Superior temporal gyrus (tissue), 1 donor: Measurements from ENCODE around the gene LDAH.
"Not testable (repeated sequence)": the region's sequence is repeated elsewhere in the genome, so short reads cannot be mapped to it uniquely, and the experiment has no call there.

Source experiments
- DNase-seq: peaks from one replicate; pipeline ENCODE4 v3.0.0-alpha.2; 2016; ENCODE audit errors: extremely low spot score

LDAH gene

GRCh38 chr2:20723543-20723942 is 99.4 kb downstream of the LDAH start:
- no peak for DNase-seq

DNA sequence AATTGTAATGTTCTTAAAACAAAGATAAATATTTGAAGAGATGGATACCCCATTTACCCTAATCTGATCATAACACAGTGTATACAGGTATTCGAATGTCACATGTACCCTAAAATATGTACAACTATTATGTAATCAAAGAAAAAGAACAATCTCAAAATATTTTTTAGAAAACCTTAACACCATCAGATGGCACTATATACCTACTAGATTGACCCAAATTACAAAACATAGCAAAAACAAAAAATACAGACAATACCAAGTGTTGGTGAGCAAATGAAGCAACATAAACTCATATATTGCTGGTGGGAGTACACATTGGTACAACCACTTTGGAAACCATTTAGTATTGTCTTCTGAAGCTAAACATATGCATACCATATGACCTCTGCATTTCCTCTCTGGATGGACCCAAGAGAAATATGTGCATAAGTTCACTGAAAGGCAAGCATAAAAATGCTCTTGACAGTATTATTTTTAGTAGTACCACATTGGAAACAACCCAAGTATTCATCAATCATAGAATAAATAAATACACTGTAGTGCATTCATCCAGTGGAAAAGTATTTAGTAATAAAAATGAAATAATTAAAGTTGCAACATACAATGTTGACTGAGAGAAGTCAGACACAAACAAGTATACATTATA is 100.2 kb downstream of the LDAH start:
- no peak for DNase-seq

GRCh38 chr2:20717641-20718040 is 105.3 kb downstream of the LDAH start:
- DNase-seq = no peak

- not testable (repeated sequence) for DNase-seq
These were observed 106.7 kb downstream of the LDAH start for GRCh38 chr2:20716164-20716563.

- not testable (repeated sequence) for DNase-seq
These were observed 108.5 kb downstream of the LDAH start for GRCh38 chr2:20714412-20714811.

DNA sequence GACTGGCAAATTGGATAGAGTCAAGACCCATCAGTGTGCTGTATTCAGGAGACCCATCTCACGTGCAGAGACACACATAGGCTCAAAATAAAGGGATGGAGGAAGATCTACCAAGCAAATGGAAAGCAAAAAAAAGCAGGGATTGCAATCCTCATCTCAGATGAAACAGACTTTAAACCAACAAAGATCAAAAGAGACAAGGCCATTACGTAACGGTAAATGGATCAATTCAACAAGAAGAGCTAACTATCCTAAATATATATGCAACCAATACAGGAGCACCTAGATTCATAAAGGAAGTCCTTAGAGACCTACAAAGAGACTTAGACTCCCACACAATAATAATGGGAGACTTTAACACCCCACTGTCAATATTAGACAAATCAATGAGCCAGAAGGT is 109.3 kb downstream of the LDAH start:
- not testable (repeated sequence) for DNase-seq

- DNase-seq = not testable (repeated sequence)
These were observed 111.3 kb downstream of the LDAH start for GRCh38 chr2:20711641-20712040.

DNA sequence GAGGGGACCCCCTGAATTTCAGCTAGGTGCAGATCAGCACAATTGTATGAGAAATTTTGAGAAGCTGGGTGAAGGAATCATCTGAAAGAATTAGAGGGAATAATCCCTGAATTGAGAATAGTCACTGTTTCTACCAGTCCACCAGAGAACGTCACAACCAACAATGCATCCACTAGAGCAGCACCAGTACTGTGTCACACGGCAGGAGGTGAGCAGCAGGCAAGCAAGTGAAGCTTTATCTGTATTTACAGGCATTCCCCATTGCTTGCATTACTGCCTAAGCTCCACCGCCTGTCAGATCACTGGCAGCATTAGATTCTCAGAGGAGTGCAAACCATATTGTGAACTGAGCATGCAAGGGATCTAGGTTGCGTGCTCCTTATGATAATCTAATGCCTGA is 115.3 kb downstream of the LDAH start:
- DNase-seq = no peak

- DNase-seq = no peak
These were observed 116.1 kb downstream of the LDAH start for GRCh38 chr2:20706786-20707185.

DNA sequence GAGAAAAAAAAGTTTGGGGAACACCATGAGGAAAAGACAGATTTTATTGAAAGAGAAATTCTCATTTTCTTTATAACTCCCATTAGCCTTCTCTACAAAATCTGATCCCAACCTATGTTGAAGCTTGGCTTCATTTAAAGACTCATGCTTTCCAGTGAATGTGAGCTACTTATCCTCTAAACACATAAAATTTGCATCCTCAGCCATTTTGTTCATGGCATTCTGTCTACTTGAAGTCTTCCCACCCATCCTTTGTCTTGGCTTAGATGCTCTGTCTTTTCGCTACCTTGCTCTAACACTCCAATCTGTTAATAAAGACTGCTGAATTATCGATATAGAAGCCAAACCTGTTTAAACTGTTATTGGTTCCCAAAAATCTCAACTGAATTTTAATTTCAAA is 116.7 kb downstream of the LDAH start:
- DNase-seq = no peak

- DNase-seq = no peak
These were observed 118.0 kb downstream of the LDAH start for GRCh38 chr2:20704886-20705285.

- no peak for DNase-seq
These were observed 120.3 kb downstream of the LDAH start for GRCh38 chr2:20702563-20702962.

GRCh38 chr2:20698916-20699613 is 123.8 kb downstream of the LDAH start:
- no peak for DNase-seq

DNA sequence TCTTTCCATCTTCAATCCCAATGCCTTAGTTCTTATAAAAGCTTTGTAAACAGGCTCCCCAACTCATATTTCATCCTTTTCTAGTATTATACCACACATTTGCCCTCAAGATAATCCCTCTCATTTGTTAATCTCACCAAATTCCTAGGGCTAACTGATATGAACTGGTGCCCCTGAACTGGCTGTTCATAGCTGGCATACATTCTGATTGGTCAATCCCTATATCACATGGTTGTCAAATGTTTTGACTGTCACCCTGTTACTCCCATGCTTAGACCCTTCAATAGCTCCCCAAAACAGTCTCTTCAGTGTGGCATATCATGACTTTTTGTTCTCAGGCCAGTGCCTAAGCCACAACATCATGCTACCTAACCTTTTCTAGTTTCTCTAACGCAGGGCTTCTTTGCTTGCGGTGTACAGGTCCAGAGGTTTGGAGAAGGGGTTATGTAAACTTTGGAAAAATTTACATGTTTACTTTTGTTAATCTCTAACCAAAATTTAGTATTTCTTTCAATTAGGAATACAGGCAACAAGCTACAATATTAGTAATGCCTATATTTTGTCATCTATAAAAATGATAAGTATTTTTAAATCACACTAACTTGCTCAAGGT is 125.5 kb downstream of the LDAH start:
- DNase-seq = no peak

DNA sequence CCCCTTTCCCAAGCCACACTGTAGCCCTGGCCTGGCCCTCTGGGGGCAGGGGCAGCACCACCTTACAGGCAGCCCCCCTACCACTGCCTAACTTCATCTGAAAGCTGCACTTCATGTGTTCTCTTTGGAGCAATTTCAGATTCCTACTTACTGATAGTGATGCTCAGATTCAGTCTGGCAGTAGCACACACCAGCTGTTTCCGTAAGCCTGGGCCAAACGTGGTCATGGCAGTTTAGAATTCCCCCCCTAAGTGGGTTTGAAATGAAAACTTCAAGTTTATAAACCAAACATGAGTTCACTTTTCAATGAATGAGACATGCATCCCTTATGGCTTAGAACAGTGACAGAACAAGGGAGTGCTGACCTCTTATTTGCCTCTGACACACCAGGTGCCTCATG is 126.5 kb downstream of the LDAH start:
- no peak for DNase-seq

- DNase-seq = no peak
These were observed 129.6 kb downstream of the LDAH start for GRCh38 chr2:20693317-20693716.

DNA sequence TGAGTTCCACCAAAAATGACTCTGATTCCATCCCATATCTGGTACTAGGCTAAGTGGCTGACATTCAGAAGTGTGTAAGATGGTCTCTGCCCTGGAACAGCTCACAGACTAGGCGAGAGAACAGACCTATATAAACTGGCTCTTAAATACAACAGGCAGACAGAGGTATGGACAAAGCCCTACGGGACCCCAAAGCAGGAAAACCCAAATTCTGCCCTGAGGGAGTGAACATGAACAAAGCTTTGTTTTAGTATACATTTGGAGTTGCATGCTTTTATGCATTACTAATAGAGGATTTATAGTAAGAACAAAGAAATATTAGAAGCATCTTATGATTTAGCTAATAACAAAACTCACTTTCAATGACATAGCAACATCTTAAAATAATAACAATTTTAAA is 130.8 kb downstream of the LDAH start:
- no peak for DNase-seq

DNA sequence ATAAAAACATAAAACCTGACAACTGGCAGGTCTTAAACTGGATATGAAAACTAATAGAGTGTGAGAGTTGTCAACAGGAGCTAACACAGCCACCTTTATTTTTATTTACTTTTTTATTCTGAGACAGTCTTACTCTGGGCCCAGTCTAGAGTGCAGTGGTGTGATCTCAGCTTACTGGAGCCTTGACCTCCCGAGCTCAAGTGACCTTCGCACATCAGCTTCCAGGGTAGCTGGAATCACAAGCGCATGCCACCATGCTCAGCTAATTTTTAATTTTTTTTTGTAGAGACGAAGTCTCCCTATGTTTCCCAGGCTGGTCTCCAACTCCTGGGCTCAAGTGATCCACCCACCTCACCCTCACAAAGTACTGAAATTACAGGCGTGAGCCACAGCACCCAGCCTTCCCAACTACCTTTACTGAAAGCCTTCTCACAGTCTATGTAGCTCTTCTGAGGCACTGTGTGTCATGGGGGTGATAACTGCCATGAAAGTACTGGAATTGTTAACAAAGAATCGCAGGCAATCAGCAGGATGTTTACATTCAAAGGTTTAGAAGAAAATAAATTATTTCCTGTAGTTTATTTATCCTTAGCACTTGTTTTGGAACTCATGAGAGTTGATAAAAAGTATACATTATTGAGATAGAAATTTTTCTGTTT is 131.7 kb downstream of the LDAH start:
- DNase-seq = no peak

- no peak for DNase-seq
These were observed 133.3 kb downstream of the LDAH start for GRCh38 chr2:20689428-20690264.

GRCh38 chr2:20687260-20687832 is 135.6 kb downstream of the LDAH start:
- no peak for DNase-seq

- no peak for DNase-seq
These were observed 138.3 kb downstream of the LDAH start for GRCh38 chr2:20684581-20685063.
